RWPE2 (cell line): Measurements from ENCODE around the gene SAG.

Source experiments
- ATAC-seq: fragments of 200-7000 bp; cut with Tn5 transposase; 3 replicates; pipeline ENCODE4 v1.9.1; 2021; ENCODE audit warnings: low read depth
- DNase-seq: peaks from one replicate; pipeline ENCODE4 v3.0.0-alpha.2; 2020; ENCODE audit warnings: low spot score
- H3K27ac ChIP-seq: fragments of 450-650 bp; 2 replicates; pipeline ENCODE4 v1.5.1; 2017; ENCODE audit warnings: mild to moderate bottlenecking; ENCODE audit not compliant: poor library complexity, severe bottlenecking
- H3K27me3 ChIP-seq: fragments of 250-450 bp; sonication (Bioruptor Pico); 2 replicates; pipeline ENCODE4 v1.5.1; 2021; ENCODE audit warnings: mild to moderate bottlenecking, moderate library complexity; ENCODE audit not compliant: insufficient read depth, poor library complexity, severe bottlenecking
- H3K36me3 ChIP-seq: fragments of 250-450 bp; sonication (Bioruptor Pico); 2 replicates; pipeline ENCODE4 v1.5.1; 2020; ENCODE audit warnings: low read depth, mild to moderate bottlenecking, moderate library complexity
- H3K4me1 ChIP-seq: fragments of 250-450 bp; sonication (Bioruptor Pico); 2 replicates; pipeline ENCODE4 v1.5.1; 2021; ENCODE audit warnings: mild to moderate bottlenecking, moderate library complexity; ENCODE audit not compliant: insufficient read depth, poor library complexity, severe bottlenecking
- H3K4me3 ChIP-seq: fragments of 250-450 bp; sonication (Bioruptor Pico); 2 replicates; pipeline ENCODE4 v1.5.1; 2021; ENCODE audit warnings: mild to moderate bottlenecking, moderate library complexity; ENCODE audit not compliant: severe bottlenecking
- H3K9me3 ChIP-seq: fragments of 250-450 bp; sonication (Bioruptor Pico); 2 replicates; pipeline ENCODE4 v1.5.1; 2021; ENCODE audit warnings: mild to moderate bottlenecking, moderate library complexity; ENCODE audit not compliant: severe bottlenecking
- CTCF ChIP-seq: fragments of 450-650 bp; IDR thresholded peaks from one replicate; pipeline ENCODE4 v1.5.1; 2017; ENCODE audit warnings: mild to moderate bottlenecking, moderate library complexity; ENCODE audit not compliant: poor library complexity, severe bottlenecking

Gene SAG

GRCh38 chr2:233261819-233262555 lies 45.6 kb upstream of the SAG start:
- Histone ChIP-seq H3K27me3 (no peaks in the 10 kb centered on the region), H3K36me3 (peaks cover 99% of the 10 kb centered on the region), H3K9me3 (no peaks in the 10 kb centered on the region), H3K27ac (no peak overlapping the region), H3K4me3 (no peak overlapping the region), H3K4me1 (no peaks in the 10 kb centered on the region)
- no peak for ATAC-seq
- DNase-seq = no peak
- no peak for TF ChIP-seq CTCF

- H3K4me3 ChIP-seq = no peak overlapping the region
- DNase-seq (no peak), ATAC-seq (no peak)
- H3K27me3 ChIP-seq = no peaks in the 10 kb centered on the region
- no peak for TF ChIP-seq CTCF
- no peaks in the 10 kb centered on the region for H3K4me1 ChIP-seq
- H3K27ac ChIP-seq = no peak overlapping the region
- H3K36me3 ChIP-seq = peaks cover 99% of the 10 kb centered on the region
- H3K9me3 ChIP-seq = no peaks in the 10 kb centered on the region
Measured at GRCh38 chr2:233262562-233262961, 45.1 kb upstream of the SAG start.

- H3K27me3 ChIP-seq = no peaks in the 10 kb centered on the region
- H3K4me1 ChIP-seq = no peaks in the 10 kb centered on the region
- no peak for ATAC-seq
- H3K36me3 ChIP-seq = peaks cover 99% of the 10 kb centered on the region
- DNase-seq = no peak
- H3K4me3 ChIP-seq = no peak overlapping the region
- TF ChIP-seq CTCF = no peak
- no peak overlapping the region for H3K27ac ChIP-seq
- H3K9me3 ChIP-seq = no peaks in the 10 kb centered on the region
Measured at GRCh38 chr2:233263045-233263570, 44.5 kb upstream of the SAG start.

GRCh38 chr2:233264667-233265066 lies 42.9 kb upstream of the SAG start:
- TF ChIP-seq CTCF = no peak
- no peaks in the 10 kb centered on the region for H3K9me3 ChIP-seq
- H3K4me3 ChIP-seq = no peak overlapping the region
- peaks cover 100% of the 10 kb centered on the region for H3K36me3 ChIP-seq
- H3K27ac ChIP-seq = no peak overlapping the region
- H3K27me3 ChIP-seq = no peaks in the 10 kb centered on the region
- no peak for DNase-seq
- ATAC-seq = no peak
- H3K4me1 ChIP-seq = no peaks in the 10 kb centered on the region

DNA sequence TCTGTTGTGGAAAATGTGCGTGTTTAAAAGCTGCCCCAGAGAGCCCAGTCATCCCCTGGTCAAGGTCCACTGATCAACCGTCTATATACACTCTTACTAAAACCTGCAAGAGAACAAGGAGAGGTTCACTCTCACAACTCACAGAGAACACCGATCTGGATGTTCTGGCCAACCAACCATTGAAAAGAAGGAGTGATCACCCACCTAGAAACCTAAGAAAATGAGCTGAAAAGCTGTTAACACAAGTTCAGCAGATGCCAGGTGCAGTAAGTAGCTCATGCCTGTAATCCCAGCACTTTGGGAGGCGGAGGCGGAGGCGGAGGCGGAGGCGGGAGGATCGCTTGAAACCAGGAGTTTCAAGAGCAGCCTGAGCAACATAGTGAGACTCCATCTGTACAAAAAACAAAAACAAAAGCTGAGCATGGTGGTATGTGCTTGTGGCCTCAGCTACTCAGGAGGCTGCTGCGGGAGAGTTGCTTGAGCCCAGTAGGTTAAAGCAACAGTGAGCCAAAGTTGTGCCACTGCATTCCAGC lies 41.7 kb upstream of the SAG start:
- no peaks in the 10 kb centered on the region for H3K27me3 ChIP-seq
- no peaks in the 10 kb centered on the region for H3K4me1 ChIP-seq
- TF ChIP-seq CTCF = no peak
- DNase-seq (no peak), ATAC-seq (no peak)
- peaks cover 100% of the 10 kb centered on the region for H3K36me3 ChIP-seq
- H3K4me3 ChIP-seq = no peak overlapping the region
- H3K27ac ChIP-seq = no peak overlapping the region
- H3K9me3 ChIP-seq = no peaks in the 10 kb centered on the region
